ENCODE measurements around the gene FOXN3. TPM values are rescaled to one million over a fixed set of nuclear protein-coding genes. Genes with fewer than 3 reads are reported as not detected.
"Not testable (repeated sequence)": the region's sequence is repeated elsewhere in the genome, so short reads cannot be mapped to it uniquely, and the experiment has no call there.

The FOXN3 gene
- total RNA-seq, 1 donor from 2014 or later: 131 TPM

DNA sequence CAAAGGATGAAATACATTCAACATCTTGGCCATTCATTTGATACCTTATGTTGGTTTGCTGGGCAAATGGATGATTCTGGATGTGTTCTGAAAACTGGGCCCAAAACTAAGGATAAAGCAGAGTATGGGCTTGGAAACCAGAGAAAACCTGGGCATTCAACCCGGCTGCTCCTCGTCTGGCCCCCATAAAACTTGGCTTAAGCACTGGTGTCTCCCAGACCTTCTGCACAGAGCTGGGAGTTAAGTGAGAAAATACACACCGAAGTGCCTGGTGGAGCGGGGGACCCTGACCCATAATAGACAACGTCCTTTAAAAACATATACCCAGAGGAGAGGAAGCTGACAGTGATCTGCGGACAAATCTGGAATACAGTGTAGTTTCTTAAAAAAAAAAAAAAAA lies 112.5 kb downstream of the FOXN3 start:
- H3K9me3 Mint-ChIP-seq: peaks cover 5% of the 10 kb centered on the region
- intact Hi-C loops (cut with micrococcal nuclease): loop anchor here (2.0 kb wide), 1 partner anchor 28 kb away; no protein-coding TSS in a partner anchor
- H3K27ac Mint-ChIP-seq: peak overlapping the region; percentile 95
- H3K4me1 Mint-ChIP-seq (ENCODE audit: low read depth): peaks cover 45% of the 10 kb centered on the region
- H3K4me3 Mint-ChIP-seq (ENCODE audit: low read depth): no peak overlapping the region
- DNase-seq (ENCODE audit: low spot score): no peak
- peaks cover 46% of the 10 kb centered on the region for H3K36me3 Mint-ChIP-seq (ENCODE audit: low read depth)
- no peaks in the 10 kb centered on the region for H3K27me3 Mint-ChIP-seq (ENCODE audit: low read depth)

DNA sequence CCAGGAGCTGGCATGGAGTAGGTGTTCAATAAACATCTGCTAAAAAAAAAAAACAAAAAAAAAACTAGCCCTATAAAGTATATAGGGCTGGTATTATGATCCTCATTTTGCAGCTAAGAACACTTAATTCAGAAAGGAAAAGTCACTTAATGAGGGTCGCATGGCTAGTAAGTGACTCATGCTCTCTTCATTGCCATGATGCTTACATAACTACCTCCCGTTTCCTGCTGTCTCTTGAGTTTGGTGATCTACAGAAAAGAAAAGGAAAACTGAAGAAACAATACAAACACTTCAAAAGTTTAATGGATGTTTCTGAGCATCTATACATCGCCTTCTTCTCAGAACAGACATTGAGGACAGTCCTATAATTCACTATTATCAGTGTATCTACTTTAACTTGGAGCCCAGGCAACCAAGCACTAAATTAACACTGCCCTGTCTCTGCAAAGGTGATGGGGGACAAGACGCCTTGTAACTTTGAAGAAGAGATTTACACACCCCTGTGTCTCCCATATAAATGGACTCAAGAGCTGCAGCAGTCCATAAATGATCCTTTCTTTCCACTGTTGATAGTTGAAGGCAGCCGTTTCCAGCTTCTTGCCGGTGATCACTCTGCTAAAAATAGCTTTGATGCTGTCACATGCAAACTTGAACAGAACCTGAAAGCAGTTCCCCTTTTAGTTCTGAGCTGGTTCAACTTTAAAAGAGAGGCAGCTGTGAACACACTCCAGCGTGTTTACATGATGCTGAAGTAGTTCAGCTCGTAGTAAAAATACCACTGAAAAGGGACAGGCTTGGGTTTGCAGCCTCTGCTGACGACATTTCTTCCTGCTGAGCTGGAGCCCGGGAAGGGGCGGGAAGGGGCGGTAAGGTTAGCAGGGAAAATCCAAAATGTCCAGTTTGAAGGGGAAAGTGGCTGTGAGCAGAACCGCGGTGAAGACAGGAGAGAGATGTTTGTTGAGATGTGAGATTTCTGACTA lies 113.3 kb downstream of the FOXN3 start:
- DNase-seq (ENCODE audit: low spot score): no peak
- Mint-ChIP-seq H3K9me3 (peaks cover 8% of the 10 kb centered on the region), H3K27ac (peak overlapping the region; percentile 95), H3K27me3 (ENCODE audit: low read depth) (no peaks in the 10 kb centered on the region), H3K36me3 (ENCODE audit: low read depth) (peaks cover 53% of the 10 kb centered on the region), H3K4me1 (ENCODE audit: low read depth) (peaks cover 45% of the 10 kb centered on the region), H3K4me3 (ENCODE audit: low read depth) (peak overlapping the region; percentile 63)
- intact Hi-C loops (cut with micrococcal nuclease): loop anchor here (2.0 kb wide), 1 partner anchor 27 kb away; no protein-coding TSS in a partner anchor

DNA sequence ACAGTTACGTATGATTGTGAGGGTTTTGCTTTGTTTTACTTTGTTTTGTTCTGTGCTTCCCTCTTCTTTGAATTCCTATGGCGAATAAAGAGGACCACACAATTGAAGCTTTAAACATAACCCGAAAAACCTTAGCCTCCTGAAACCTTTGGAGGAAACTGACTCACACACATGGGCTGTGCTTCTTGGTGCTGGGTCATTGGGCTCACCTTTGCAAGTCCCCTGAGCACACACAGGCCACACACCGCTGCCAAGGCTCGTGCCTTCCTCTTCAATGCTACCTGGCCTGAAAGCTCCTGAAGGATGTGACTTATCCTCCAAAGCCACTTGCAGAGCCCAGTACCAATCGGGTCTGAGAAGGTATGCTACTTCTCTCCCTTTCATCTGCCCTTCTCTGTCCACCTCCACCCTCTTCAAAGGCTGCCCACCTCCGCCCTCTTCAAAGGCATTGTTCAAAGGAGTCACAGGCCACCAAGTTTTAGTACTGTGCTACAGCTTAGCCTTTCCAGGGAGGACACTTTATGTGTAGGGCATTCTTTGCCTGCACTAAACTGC lies 114.6 kb downstream of the FOXN3 start:
- intact Hi-C loops (cut with micrococcal nuclease): no loop called here
- H3K4me1 Mint-ChIP-seq (ENCODE audit: low read depth): peaks cover 40% of the 10 kb centered on the region
- no peak overlapping the region for H3K4me3 Mint-ChIP-seq (ENCODE audit: low read depth)
- H3K27me3 Mint-ChIP-seq (ENCODE audit: low read depth): no peaks in the 10 kb centered on the region
- peaks cover 8% of the 10 kb centered on the region for H3K9me3 Mint-ChIP-seq
- no peak overlapping the region for H3K27ac Mint-ChIP-seq
- no peak for DNase-seq (ENCODE audit: low spot score)
- peaks cover 55% of the 10 kb centered on the region for H3K36me3 Mint-ChIP-seq (ENCODE audit: low read depth)

DNA sequence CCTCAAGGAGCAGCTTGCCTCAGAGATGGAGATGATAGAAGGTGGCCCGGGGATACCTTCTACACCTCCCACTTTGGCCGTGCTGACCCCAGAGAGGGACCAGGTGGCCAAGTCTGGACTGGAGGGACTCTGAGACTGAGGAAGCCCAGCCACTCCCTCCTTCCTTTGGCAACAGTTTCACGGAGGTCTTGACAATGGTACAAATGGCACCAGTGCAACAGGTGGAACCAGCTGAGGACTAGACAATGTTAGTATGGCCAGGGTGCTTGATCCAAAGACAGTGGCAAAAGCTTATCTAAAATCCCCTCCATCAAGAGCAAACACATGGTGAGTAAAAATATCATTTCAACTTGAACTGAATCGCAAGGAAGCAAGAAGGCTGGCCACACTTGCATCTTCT lies 117.4 kb downstream of the FOXN3 start:
- intact Hi-C loops (cut with micrococcal nuclease): no loop called here
- peaks cover 52% of the 10 kb centered on the region for H3K36me3 Mint-ChIP-seq (ENCODE audit: low read depth)

DNA sequence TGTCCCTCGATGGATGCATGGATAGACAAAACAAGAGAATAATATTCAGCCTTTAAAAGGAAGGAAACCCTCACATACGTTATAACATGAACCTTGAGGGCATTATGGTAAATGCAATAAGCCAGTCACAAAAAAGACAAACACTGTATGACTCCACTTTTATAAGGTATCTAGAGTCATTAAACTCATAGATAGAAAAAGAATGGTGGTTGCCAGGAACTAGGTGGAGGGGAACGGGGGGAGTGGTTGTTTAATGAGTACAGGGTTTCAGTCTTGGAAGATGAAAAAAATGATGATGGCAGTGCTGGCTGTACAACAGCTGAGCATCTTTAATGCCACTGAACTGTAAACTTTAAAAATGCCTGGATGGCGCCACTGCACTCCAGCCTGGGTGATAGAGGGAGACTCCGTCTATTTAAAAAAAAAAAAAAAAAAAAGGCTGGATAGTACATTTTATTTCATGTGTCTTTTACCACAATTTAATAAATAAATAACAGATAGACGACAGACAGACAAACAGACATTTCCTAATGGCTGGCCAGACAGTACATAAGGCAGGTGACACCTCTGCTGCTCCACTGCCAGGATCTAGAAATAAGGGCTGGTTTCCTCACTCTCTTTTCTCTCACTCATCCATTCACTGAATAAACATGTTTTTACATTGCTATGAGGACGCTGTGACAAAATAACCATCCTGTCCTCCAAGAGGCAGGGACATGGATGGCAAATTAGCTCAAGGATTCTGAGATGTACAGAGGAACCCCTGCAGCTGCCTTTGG lies 118.8 kb downstream of the FOXN3 start:
- DNase-seq (ENCODE audit: low spot score): no peak
- Mint-ChIP-seq H3K27ac (no peak overlapping the region), H3K36me3 (ENCODE audit: low read depth) (peaks cover 44% of the 10 kb centered on the region), H3K27me3 (ENCODE audit: low read depth) (no peaks in the 10 kb centered on the region), H3K4me1 (ENCODE audit: low read depth) (peaks cover 21% of the 10 kb centered on the region), H3K9me3 (peaks cover 8% of the 10 kb centered on the region), H3K4me3 (ENCODE audit: low read depth) (no peak overlapping the region)
- intact Hi-C loops (cut with micrococcal nuclease): no loop called here

More for the DNA sequence above, 117.4 kb downstream of the FOXN3 start:
- no peak overlapping the region for H3K27ac Mint-ChIP-seq
- peaks cover 31% of the 10 kb centered on the region for H3K4me1 Mint-ChIP-seq (ENCODE audit: low read depth)
- DNase-seq (ENCODE audit: low spot score): no peak
- no peaks in the 10 kb centered on the region for H3K27me3 Mint-ChIP-seq (ENCODE audit: low read depth)
- H3K4me3 Mint-ChIP-seq (ENCODE audit: low read depth): no peak overlapping the region
- peaks cover 8% of the 10 kb centered on the region for H3K9me3 Mint-ChIP-seq

DNA sequence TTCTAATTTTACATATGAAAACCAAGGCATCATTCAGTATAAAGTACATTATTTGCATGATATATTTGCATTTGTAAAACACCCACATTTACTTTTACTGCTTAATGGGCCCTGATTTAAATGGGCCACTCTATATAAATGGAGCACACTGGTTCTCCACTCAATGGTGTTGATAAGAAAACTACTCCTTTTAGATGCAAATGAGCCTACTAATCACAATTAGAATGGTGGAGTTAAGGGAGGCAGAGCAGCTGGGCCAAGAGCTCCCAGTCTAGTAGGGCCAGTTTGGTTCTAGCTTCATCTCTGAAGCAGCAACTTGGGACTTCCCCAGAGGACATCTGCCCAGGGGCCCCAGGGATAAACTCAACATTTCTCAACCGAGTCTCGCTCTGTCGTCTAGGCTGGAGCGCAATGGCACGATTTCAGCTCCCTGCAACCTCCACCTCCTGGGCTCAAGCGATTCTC lies 120.7 kb downstream of the FOXN3 start:
- DNase-seq (ENCODE audit: low spot score): no peak
- Mint-ChIP-seq H3K4me3 (ENCODE audit: low read depth) (no peak overlapping the region), H3K27ac (no peak overlapping the region), H3K36me3 (ENCODE audit: low read depth) (peaks cover 29% of the 10 kb centered on the region), H3K4me1 (ENCODE audit: low read depth) (peaks cover 29% of the 10 kb centered on the region), H3K9me3 (peaks cover 8% of the 10 kb centered on the region), H3K27me3 (ENCODE audit: low read depth) (no peaks in the 10 kb centered on the region)
- intact Hi-C loops (cut with micrococcal nuclease): no loop called here

DNA sequence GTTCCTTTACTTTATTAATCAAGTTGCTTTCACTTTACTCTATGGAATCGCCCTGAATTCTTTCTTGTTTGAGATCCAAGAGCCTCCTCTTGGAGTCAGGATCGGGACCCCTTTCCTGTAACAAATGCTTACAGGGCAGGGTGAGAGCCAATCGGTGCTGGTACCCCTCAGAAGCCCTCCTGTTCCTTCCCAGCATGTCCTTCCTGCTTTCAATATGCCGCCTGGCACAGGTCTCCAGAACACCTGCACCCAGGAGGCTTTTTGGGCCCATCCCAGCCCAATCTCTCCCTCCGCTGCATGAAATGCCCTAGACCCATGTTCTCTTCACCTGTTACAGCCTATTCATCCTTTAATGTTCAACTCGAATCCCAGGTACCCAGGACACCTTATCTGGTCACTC lies 122.2 kb downstream of the FOXN3 start:
- peaks cover 28% of the 10 kb centered on the region for H3K36me3 Mint-ChIP-seq (ENCODE audit: low read depth)
- H3K27me3 Mint-ChIP-seq (ENCODE audit: low read depth): no peaks in the 10 kb centered on the region
- peak overlapping the region; percentile 43 for H3K27ac Mint-ChIP-seq
- intact Hi-C loops (cut with micrococcal nuclease): no loop called here
- no peak overlapping the region for H3K4me3 Mint-ChIP-seq (ENCODE audit: low read depth)
- H3K9me3 Mint-ChIP-seq: peaks cover 7% of the 10 kb centered on the region
- DNase-seq (ENCODE audit: low spot score): no peak
- peaks cover 41% of the 10 kb centered on the region for H3K4me1 Mint-ChIP-seq (ENCODE audit: low read depth)

DNA sequence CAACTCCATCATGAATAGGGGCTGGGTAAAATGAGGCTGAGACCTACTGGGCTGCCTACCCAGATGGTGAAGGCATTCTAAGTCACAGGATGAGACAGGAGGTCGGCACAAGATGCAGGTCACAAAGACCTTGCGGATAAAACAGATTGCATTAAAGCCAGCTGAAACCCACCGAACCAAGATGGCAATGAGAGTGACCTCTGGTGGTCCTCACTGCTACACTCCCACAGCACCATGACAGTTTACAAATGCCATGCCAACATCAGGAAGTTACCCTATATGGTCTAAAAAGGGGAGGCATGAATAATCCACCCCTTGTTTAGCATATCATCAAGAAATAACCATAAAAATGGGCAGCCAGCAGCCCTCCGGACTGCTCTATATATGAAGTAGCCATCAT lies 122.6 kb downstream of the FOXN3 start:
- H3K9me3 Mint-ChIP-seq; H3K27ac Mint-ChIP-seq; DNase-seq (ENCODE audit: low spot score); H3K4me3 Mint-ChIP-seq (ENCODE audit: low read depth); H3K27me3 Mint-ChIP-seq (ENCODE audit: low read depth); intact Hi-C loops (cut with micrococcal nuclease): not testable (repeated sequence)
- H3K4me1 Mint-ChIP-seq (ENCODE audit: low read depth): peaks cover 41% of the 10 kb centered on the region
- peaks cover 24% of the 10 kb centered on the region for H3K36me3 Mint-ChIP-seq (ENCODE audit: low read depth)

DNA sequence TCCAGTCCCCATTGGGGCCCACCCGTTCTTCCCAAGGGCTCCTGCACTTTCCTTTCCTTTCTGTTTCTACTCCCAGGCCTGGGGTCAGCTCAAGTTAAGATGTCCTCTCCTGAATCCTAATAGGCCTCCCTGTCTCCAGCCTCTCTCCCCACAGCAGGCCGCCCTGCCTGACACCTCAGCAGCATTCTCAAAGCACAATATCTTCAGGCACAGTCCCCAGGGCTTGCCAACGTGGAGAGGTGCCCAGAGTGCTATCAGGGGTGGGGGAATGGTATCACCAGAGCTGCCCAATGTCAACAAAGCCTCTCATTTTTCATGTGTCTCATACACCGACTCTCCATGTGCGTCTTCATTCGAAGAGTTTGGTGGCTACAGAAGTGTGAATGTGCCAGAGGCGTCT lies 123.0 kb downstream of the FOXN3 start:
- DNase-seq (ENCODE audit: low spot score): no peak
- intact Hi-C loops (cut with micrococcal nuclease): no loop called here
- H3K27me3 Mint-ChIP-seq (ENCODE audit: low read depth): no peaks in the 10 kb centered on the region
- peaks cover 21% of the 10 kb centered on the region for H3K36me3 Mint-ChIP-seq (ENCODE audit: low read depth)
- no peak overlapping the region for H3K27ac Mint-ChIP-seq
- H3K4me3 Mint-ChIP-seq (ENCODE audit: low read depth): no peak overlapping the region
- peaks cover 41% of the 10 kb centered on the region for H3K4me1 Mint-ChIP-seq (ENCODE audit: low read depth)
- H3K9me3 Mint-ChIP-seq: no peaks in the 10 kb centered on the region

DNA sequence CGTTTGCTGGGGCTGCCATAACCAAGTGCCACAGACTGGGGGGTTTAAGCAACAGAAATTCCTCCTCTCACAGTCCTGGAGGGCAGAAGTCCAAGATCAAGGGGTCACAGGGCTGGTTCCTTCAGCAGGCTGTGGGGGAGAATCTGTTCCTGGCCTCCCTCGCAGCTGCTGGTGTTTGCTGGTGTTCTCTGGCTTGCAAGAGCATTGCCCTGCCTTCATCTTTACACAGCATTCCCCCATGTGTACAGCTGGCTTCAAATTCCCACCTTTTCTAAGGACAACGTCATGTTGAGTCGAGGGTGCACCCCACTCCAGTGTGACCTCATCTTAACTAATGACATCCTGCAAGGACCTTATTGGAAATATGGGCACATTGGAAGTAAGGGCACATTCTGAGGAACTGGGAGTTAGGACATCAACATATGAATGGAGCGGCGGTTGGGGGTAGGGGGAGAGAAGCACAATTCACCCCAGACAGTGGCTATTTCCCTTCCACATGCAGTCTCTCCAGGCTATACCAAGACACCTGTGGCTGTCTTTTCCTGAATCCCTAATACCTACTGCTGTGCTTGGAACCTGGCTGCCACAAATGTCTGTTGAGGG lies 123.6 kb downstream of the FOXN3 start:
- Mint-ChIP-seq H3K9me3 (no peaks in the 10 kb centered on the region), H3K4me3 (ENCODE audit: low read depth) (no peak overlapping the region), H3K36me3 (ENCODE audit: low read depth) (peaks cover 16% of the 10 kb centered on the region), H3K27ac (no peak overlapping the region), H3K4me1 (ENCODE audit: low read depth) (peaks cover 41% of the 10 kb centered on the region), H3K27me3 (ENCODE audit: low read depth) (no peaks in the 10 kb centered on the region)
- intact Hi-C loops (cut with micrococcal nuclease): no loop called here
- no peak for DNase-seq (ENCODE audit: low spot score)

DNA sequence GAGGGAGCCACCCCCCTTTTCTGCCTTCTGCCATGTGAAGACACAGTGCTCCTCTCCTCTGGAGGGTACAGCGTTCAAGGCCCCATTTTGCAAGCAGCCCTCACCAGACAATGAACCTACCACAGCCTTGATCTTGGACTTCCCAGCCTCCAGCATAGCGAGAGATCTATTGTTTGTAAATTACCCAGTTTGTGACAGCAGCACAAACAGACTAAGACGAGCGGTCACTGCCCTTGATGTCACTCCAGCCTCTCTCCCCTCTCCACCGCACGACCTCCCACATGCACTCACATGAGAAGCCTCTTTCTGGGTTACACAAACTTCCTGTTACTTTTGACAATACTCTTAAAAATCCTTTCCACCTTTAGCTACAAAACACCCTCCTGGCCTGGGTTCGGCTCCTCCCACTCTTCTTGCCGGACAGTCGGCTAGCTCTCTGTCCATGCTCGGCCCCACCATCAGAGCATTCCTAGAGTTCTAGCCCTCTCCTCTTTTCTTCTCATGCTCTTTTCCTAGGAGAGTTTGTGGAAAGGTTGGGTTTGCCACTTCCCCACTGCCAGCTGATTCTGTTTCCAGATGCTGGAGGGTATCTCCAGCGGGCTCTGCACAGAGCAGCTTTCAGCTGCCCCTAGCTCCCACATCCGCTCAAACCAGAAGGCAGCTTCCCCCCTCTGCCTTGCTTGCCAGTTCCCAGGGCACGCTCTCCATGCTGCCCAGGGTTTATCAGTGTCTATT lies 124.3 kb downstream of the FOXN3 start:
- no peak overlapping the region for H3K4me3 Mint-ChIP-seq (ENCODE audit: low read depth)
- peak overlapping the region; percentile 34 for H3K27ac Mint-ChIP-seq
- no peaks in the 10 kb centered on the region for H3K9me3 Mint-ChIP-seq
- peaks cover 11% of the 10 kb centered on the region for H3K36me3 Mint-ChIP-seq (ENCODE audit: low read depth)
- no peak for DNase-seq (ENCODE audit: low spot score)
- intact Hi-C loops (cut with micrococcal nuclease): no loop called here
- H3K27me3 Mint-ChIP-seq (ENCODE audit: low read depth): no peaks in the 10 kb centered on the region
- peaks cover 44% of the 10 kb centered on the region for H3K4me1 Mint-ChIP-seq (ENCODE audit: low read depth)

Measured in activated T-helper 2 cell treated with anti-CD3 and anti-CD28 coated beads, Interferon-gamma antibody, Interleukin-2, Interleukin-4, amounts not matched to agents 10 μg/mL and 5 μg/mL and 100 μg/mL, durations not matched to agents 14 hours and 24 hours and 36 hours (primary cell).